AG04449 (cell line): Measurements from ENCODE around the gene CHRNB2.
A peak's percentile ranks its signal among the peaks of the same experiment; 100 is the strongest.

Experiments used
- CTCF ChIA-PET: fragments of 350-600 bp; formaldehyde crosslinking; extraction: SDS; loops from one replicate; lab custom pipeline; 2021; ENCODE audit warnings: antibody characterized with exemption; lab: Yijun Ruan, JAX
- POLR2A ChIA-PET: fragments of 400-600, 350-600 bp; formaldehyde crosslinking; extraction: SDS; loops from one replicate; lab custom pipeline; 2020; ENCODE audit warnings: antibody characterized with exemption, inconsistent platforms; lab: Yijun Ruan, JAX
- DNase-seq: peaks from one replicate; pipeline ENCODE4 v3.0.0-alpha.2; 2010; ENCODE audit warnings: low read depth, low spot score
- H3K4me3 ChIP-seq: 2 replicates; pipeline ENCODE4 v1.5.1; 2011; ENCODE audit warnings: low read depth, mild to moderate bottlenecking, control low read depth, low read length
- CTCF ChIP-seq: IDR thresholded peaks from one replicate; pipeline ENCODE4 v1.5.1; 2011; ENCODE audit warnings: mild to moderate bottlenecking, moderate library complexity, low read length, control low read depth, inconsistent platforms; ENCODE audit not compliant: insufficient read depth; ENCODE audit errors: missing control alignments

CHRNB2 gene

DNA sequence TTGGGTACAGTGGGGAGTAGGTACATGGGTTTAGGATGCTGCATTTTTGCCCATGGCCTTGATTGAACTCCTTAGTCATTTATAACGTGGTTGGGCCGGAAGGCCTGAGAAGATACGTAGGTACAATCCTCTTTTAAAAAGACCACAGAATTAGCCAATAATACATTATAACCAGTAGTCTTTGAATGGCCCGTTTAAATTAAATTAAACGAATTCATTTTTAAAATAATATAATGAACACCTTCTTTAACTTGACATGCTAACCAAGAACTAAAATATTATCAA lies 60.5 kb downstream of the CHRNB2 start:
- ChIA-PET CTCF (interaction anchor here (1.0 to 1.6 kb wide), 2 partner anchors 12 to 41 kb away, joined by 3 to 6 read pairs; no protein-coding TSS in a partner anchor), POLR2A (no interaction called here)
- no peak for TF ChIP-seq CTCF
- DNase-seq, result no peak
- peak overlapping the region; percentile 85 for H3K4me3 ChIP-seq

DNA sequence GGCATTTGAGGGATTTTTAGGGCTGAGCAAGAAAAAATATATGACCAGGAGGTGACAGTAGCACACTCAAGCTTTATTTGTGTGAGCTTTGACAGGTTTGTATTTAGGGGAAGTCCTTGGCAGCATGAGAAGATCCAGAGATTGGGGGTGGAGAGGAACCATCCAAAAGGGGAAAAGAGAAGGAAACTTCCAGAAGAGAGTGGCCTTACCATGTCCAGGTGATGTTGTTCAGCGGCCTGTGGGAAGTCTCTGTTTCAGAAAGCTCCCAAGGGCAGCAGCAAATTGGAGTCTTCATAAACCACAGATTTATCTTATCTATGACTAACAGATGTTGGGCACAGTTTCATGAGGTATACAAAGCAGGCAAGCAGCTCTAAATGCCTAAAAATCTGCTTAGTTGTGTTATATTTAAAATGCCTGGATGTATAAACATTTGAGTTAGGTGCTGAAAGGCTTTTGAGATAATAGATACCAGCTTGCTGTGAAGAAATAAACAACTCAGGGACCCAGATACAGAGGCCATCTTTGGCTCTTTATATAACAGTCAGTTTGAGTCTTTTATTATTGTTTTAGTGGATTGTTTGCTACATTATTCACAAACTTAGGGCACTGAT lies 61.6 kb downstream of the CHRNB2 start:
- DNase-seq, result no peak
- no peak for TF ChIP-seq CTCF
- no peak overlapping the region for H3K4me3 ChIP-seq
- POLR2A ChIA-PET, result no interaction called here
- CTCF ChIA-PET, result interaction anchor here (1.6 kb wide), 1 partner anchor 11 kb away, joined by 6 read pairs; no protein-coding TSS in a partner anchor
